Measurements from ENCODE around the gene NBAS.

Gene NBAS

DNA sequence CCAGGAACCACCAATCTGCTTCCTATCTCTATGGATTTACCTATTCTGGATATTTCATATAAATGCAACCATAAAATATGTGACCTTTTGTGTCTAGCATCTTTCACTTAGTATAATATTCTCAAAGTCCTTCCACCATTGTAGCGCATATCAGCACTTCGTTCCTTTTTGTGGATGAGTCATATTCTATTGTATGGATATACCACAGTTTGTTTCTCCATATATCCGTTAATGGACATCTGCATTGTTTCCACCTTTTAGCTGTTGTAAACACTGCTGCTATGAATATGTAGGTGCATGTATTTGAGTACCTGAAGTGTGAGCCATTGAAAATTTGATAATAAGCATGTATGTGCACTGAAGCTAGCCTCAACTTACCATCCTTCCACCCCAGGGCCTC, 80.1 kb downstream of the NBAS start:
- Histone ChIP-seq H3K9ac (ENCODE audit: low read length) (no peak overlapping the region), H3K36me3 (ENCODE audit: control insufficient read depth, low read depth, low read length) (no peaks in the 10 kb centered on the region), H3K4me3 (ENCODE audit: low read length) (no peak overlapping the region), H3K27me3 (ENCODE audit: control insufficient read depth, insufficient read depth, low read length) (no peaks in the 10 kb centered on the region), H3K9me3 (ENCODE audit: control insufficient read depth, low read depth, low read length) (no peaks in the 10 kb centered on the region), H3K4me1 (ENCODE audit: control insufficient read depth, low read depth, low read length) (no peaks in the 10 kb centered on the region), H3K27ac (ENCODE audit: low read length) (no peak overlapping the region)

DNA sequence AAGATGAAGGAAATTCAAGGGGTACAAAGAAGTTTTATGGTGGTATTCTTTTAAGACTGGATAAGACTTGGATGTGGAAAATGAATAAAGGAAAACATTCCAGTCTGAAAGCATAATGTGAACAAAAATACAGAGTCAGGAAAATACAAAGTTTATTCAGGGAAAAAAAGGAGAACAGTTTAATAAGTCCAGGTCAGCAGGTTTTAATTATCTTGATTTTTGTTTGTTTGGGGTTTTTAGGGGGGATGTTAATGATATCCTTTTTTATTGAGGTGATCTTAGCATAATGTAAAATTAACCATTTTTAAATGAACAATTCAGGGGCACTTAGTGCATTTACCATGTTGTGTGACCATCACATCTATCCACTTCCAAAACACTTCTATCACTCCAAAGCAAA, 80.6 kb downstream of the NBAS start:
- no peaks in the 10 kb centered on the region for H3K27me3 ChIP-seq (ENCODE audit: control insufficient read depth, insufficient read depth, low read length)
- H3K9ac ChIP-seq (ENCODE audit: low read length): no peak overlapping the region
- H3K4me3 ChIP-seq (ENCODE audit: low read length): no peak overlapping the region
- H3K4me1 ChIP-seq (ENCODE audit: control insufficient read depth, low read depth, low read length): no peaks in the 10 kb centered on the region
- H3K27ac ChIP-seq (ENCODE audit: low read length): no peak overlapping the region
- no peaks in the 10 kb centered on the region for H3K36me3 ChIP-seq (ENCODE audit: control insufficient read depth, low read depth, low read length)
- H3K9me3 ChIP-seq (ENCODE audit: control insufficient read depth, low read depth, low read length): no peaks in the 10 kb centered on the region

DNA sequence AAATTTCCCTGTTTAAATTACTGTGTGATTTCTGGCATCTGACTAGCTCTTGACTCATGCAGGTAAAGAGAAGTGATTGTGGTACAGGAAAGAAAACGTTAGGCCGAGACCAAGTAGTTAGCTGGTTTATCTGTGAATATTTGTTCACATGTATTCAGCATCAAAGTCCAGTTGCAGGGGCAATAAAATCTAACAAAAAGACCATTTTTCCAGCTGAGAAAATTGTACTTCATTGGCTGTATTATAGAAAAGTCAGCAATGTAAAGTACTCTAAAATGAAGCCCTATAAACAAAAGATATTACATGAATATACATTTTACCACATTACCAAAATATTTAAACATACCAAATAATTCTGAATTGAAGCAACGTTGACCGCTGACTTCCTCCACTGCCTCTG, 88.3 kb downstream of the NBAS start:
- Histone ChIP-seq H3K4me3 (ENCODE audit: low read length) (no peak overlapping the region), H3K4me1 (ENCODE audit: control insufficient read depth, low read depth, low read length) (no peaks in the 10 kb centered on the region), H3K36me3 (ENCODE audit: control insufficient read depth, low read depth, low read length) (peaks cover 10% of the 10 kb centered on the region), H3K27ac (ENCODE audit: low read length) (no peak overlapping the region), H3K9ac (ENCODE audit: low read length) (no peak overlapping the region), H3K9me3 (ENCODE audit: control insufficient read depth, low read depth, low read length) (no peaks in the 10 kb centered on the region), H3K27me3 (ENCODE audit: control insufficient read depth, insufficient read depth, low read length) (no peaks in the 10 kb centered on the region)

DNA sequence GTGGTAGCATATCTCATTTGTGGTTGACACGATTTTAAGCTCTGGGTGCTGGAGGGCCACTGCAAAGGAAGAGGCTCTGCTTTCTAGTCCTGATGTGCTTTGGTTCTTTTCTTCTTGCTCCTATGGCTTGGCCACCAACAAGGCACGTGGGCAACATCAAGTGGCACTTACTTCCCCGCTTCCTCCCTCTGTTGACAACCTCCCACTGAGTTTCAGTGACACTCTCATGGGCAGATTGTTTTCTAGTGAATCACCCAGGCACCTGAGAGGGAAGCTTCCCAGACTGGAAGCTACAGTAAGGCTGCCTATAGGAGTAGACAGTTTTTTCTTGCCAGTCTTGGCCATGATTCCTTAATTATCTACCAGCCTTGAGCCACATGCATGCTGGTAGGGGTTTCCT, 89.0 kb downstream of the NBAS start:
- no peak overlapping the region for H3K27ac ChIP-seq (ENCODE audit: low read length)
- no peaks in the 10 kb centered on the region for H3K27me3 ChIP-seq (ENCODE audit: control insufficient read depth, insufficient read depth, low read length)
- no peak overlapping the region for H3K9ac ChIP-seq (ENCODE audit: low read length)
- H3K4me1 ChIP-seq (ENCODE audit: control insufficient read depth, low read depth, low read length): no peaks in the 10 kb centered on the region
- no peaks in the 10 kb centered on the region for H3K9me3 ChIP-seq (ENCODE audit: control insufficient read depth, low read depth, low read length)
- peaks cover 12% of the 10 kb centered on the region for H3K36me3 ChIP-seq (ENCODE audit: control insufficient read depth, low read depth, low read length)
- no peak overlapping the region for H3K4me3 ChIP-seq (ENCODE audit: low read length)

DNA sequence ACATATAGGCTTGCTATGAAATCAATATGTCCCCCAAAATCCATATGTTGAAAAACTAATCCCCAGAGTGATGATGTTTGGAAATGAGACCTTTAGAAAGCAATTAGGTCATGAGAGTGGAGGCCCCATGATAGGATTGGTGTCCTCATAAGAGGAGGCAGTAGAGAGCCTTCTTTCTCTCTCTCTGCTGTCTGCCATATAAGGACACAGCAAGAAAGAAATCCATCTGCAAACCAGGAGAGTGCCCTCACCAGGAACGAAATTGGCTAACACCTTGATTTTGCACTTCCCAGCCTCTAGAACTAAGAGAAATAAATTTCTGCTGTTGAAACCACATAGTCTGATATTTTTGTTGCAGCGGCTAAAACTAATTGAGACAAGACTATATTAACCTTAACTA, 89.5 kb downstream of the NBAS start:
- Histone ChIP-seq H3K9me3 (ENCODE audit: control insufficient read depth, low read depth, low read length) (no peaks in the 10 kb centered on the region), H3K4me1 (ENCODE audit: control insufficient read depth, low read depth, low read length) (no peaks in the 10 kb centered on the region), H3K4me3 (ENCODE audit: low read length) (no peak overlapping the region), H3K27ac (ENCODE audit: low read length) (no peak overlapping the region), H3K27me3 (ENCODE audit: control insufficient read depth, insufficient read depth, low read length) (no peaks in the 10 kb centered on the region), H3K9ac (ENCODE audit: low read length) (no peak overlapping the region), H3K36me3 (ENCODE audit: control insufficient read depth, low read depth, low read length) (peaks cover 14% of the 10 kb centered on the region)

DNA sequence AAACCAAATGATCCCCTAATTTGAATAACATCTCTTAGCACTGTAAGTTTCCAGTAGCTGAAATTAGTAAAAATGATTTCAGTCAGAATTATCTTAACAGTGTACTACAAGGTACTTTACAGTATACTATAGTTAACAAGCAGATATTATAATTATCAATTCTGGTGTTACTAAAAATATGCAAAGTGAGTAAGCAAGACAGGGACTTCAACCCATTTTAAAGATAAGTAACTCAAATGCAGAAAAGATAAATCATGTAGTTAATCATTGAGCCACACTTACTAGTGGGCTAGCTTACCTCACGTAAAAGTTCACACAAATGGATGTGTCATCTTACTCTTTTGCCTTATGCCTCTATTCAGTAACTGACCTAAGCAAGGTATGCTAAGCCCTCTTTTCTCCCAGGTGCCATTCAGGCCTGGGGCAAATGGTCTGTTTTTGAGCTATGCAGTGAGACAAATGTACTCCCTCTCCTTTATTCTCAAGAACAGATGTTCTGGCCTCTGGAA, 101.0 kb downstream of the NBAS start:
- no peaks in the 10 kb centered on the region for H3K9me3 ChIP-seq (ENCODE audit: control insufficient read depth, low read depth, low read length)
- no peaks in the 10 kb centered on the region for H3K4me1 ChIP-seq (ENCODE audit: control insufficient read depth, low read depth, low read length)
- no peak overlapping the region for H3K4me3 ChIP-seq (ENCODE audit: low read length)
- no peaks in the 10 kb centered on the region for H3K27me3 ChIP-seq (ENCODE audit: control insufficient read depth, insufficient read depth, low read length)
- H3K27ac ChIP-seq (ENCODE audit: low read length): no peak overlapping the region
- H3K36me3 ChIP-seq (ENCODE audit: control insufficient read depth, low read depth, low read length): peaks cover 8% of the 10 kb centered on the region
- H3K9ac ChIP-seq (ENCODE audit: low read length): no peak overlapping the region

DNA sequence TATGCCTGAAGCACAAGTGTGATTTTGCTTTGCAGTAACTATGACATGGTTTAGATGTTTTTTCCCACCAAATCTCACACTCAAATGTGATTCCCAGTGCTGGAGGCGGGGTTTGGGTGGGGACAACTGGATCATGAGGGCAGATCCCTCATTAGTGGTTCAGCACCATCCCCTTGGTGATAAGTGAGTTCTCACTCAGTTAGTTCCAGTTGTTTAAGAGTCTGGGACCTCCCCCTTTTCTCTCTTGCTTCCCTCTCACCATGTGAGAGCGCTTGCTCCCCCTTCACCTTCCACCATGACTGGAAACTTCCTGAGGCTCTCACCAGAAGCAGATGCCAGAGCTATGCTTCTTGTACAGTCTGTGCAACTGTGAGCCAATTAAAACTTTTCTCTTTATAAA, 102.9 kb downstream of the NBAS start:
- Histone ChIP-seq H3K9me3 (ENCODE audit: control insufficient read depth, low read depth, low read length) (no peaks in the 10 kb centered on the region), H3K27ac (ENCODE audit: low read length) (no peak overlapping the region), H3K4me3 (ENCODE audit: low read length) (no peak overlapping the region), H3K9ac (ENCODE audit: low read length) (no peak overlapping the region), H3K27me3 (ENCODE audit: control insufficient read depth, insufficient read depth, low read length) (no peaks in the 10 kb centered on the region), H3K4me1 (ENCODE audit: control insufficient read depth, low read depth, low read length) (no peaks in the 10 kb centered on the region), H3K36me3 (ENCODE audit: control insufficient read depth, low read depth, low read length) (peaks cover 8% of the 10 kb centered on the region)

DNA sequence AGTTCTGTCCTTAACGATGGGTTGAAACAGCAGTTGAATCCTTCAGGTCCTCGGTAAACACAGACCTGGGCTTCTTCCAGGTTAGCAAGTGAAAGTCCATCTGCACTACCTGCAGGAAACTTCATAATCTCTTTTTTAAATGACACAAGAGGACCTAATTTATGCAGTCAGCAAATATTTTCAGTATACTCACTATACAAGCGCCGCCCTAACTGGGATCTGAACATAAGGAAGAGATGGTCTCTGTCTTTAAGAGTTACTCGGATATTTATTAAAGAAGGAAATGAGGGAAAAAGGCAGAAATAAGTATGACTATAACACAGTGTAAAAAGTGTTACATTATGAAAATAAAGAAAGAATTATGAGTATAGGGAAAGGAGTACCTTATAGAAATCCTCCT, 103.3 kb downstream of the NBAS start:
- no peaks in the 10 kb centered on the region for H3K4me1 ChIP-seq (ENCODE audit: control insufficient read depth, low read depth, low read length)
- H3K27me3 ChIP-seq (ENCODE audit: control insufficient read depth, insufficient read depth, low read length): no peaks in the 10 kb centered on the region
- H3K4me3 ChIP-seq (ENCODE audit: low read length): no peak overlapping the region
- H3K36me3 ChIP-seq (ENCODE audit: control insufficient read depth, low read depth, low read length): peaks cover 8% of the 10 kb centered on the region
- no peak overlapping the region for H3K27ac ChIP-seq (ENCODE audit: low read length)
- no peaks in the 10 kb centered on the region for H3K9me3 ChIP-seq (ENCODE audit: control insufficient read depth, low read depth, low read length)
- no peak overlapping the region for H3K9ac ChIP-seq (ENCODE audit: low read length)

DNA sequence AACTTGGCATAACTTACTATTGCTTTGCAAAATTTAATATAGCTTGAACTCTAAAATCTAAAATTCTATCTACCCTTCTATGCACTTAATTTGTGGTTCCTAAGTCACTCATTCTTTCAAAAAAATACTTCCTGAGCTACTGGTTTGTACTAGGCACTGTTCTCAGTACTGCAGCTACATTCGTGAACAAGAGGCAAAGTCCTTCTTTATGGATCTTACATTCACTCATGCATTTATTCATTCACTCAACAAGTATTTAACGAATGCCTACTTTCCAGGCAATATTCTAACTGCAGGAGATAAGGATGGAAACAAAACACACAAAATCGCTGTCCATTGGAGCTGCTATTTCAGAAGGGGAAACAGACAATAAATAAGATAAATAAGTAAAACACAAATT, 104.8 kb downstream of the NBAS start:
- Histone ChIP-seq H3K4me1 (ENCODE audit: control insufficient read depth, low read depth, low read length) (no peaks in the 10 kb centered on the region), H3K36me3 (ENCODE audit: control insufficient read depth, low read depth, low read length) (peaks cover 8% of the 10 kb centered on the region), H3K27ac (ENCODE audit: low read length) (no peak overlapping the region), H3K9me3 (ENCODE audit: control insufficient read depth, low read depth, low read length) (no peaks in the 10 kb centered on the region), H3K4me3 (ENCODE audit: low read length) (no peak overlapping the region), H3K27me3 (ENCODE audit: control insufficient read depth, insufficient read depth, low read length) (no peaks in the 10 kb centered on the region), H3K9ac (ENCODE audit: low read length) (no peak overlapping the region)

DNA sequence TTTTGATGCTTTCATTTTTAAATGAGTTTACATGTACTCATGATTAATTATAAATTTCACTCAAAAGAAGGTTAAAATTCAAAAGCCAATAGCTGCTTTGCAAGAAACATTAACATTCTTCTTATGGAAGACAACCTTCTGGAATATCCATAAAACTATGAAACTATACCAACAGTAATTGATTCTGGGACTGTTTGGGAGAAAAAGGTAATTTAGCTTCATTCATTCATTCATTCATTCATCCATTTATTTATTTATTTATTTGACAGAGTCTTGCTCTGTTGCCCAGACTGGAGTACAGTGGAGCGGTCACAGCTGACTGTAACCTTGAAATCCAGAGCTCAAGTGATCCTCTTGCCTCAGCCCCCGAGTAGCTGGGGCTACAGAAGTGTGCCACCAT, 110.3 kb downstream of the NBAS start:
- Histone ChIP-seq H3K9me3 (ENCODE audit: control insufficient read depth, low read depth, low read length) (no peaks in the 10 kb centered on the region), H3K27me3 (ENCODE audit: control insufficient read depth, insufficient read depth, low read length) (no peaks in the 10 kb centered on the region), H3K4me3 (ENCODE audit: low read length) (no peak overlapping the region), H3K4me1 (ENCODE audit: control insufficient read depth, low read depth, low read length) (peaks cover 14% of the 10 kb centered on the region), H3K27ac (ENCODE audit: low read length) (no peak overlapping the region), H3K9ac (ENCODE audit: low read length) (no peak overlapping the region), H3K36me3 (ENCODE audit: control insufficient read depth, low read depth, low read length) (no peaks in the 10 kb centered on the region)

DNA sequence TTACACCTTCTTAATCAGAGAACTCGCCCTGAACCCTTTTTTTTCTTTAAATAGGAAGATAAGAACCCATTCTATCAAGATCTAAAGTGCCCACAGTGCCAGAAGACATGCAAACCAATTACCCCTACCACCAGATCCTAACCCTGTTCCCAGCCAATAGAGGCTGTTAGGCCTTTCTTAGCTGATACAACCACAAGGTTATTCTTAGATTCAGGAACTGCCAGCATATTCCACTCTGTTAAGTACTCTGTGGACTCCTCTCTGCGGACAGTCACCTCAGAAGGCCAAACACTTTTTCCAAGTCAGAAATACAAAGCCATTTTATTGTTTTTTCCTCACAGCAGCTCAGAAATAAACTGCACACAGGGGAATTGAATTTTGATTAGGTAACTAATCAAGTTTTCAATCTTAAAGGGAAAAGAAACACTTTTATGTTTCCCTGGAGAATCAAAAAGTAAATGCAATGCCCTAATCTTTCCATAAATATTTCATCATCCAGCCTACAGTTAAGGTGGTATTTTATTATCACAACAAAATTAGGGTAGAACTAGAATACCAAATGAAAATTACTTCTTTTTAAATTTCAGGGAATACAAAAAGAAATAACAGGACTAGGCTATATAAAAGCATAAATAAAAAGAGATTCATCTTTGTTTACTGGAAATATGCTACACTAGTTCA, 111.4 kb downstream of the NBAS start:
- peaks cover 14% of the 10 kb centered on the region for H3K4me1 ChIP-seq (ENCODE audit: control insufficient read depth, low read depth, low read length)
- no peak overlapping the region for H3K4me3 ChIP-seq (ENCODE audit: low read length)
- no peaks in the 10 kb centered on the region for H3K36me3 ChIP-seq (ENCODE audit: control insufficient read depth, low read depth, low read length)
- no peaks in the 10 kb centered on the region for H3K27me3 ChIP-seq (ENCODE audit: control insufficient read depth, insufficient read depth, low read length)
- no peak overlapping the region for H3K9ac ChIP-seq (ENCODE audit: low read length)
- H3K9me3 ChIP-seq (ENCODE audit: control insufficient read depth, low read depth, low read length): no peaks in the 10 kb centered on the region
- peak overlapping the region; percentile 35 for H3K27ac ChIP-seq (ENCODE audit: low read length)

DNA sequence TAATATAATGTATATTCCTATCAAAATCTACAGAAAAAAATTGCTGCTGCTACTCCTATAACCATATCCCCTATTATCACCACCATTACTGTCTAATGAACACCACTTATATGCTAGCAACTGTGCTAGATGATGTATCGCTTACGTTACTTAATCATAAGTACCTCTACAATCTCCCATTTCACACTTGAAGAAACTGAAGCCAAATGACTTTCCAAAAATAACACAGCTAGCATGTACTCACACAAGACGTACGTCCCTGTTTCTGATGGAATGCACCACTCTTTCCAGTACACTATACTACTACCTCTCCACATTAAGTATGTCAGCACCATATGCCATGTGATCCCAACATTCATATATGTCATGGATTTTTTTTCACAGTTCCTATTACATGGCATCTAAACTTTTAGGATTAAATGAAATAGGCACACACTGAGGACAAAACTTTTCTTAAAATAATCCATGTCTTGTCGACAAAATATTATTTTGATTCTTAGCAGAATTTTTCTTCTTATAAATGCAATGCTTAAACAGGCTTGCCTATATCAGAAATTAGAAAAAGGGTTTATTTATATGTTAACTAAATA, 112.8 kb downstream of the NBAS start:
- no peaks in the 10 kb centered on the region for H3K36me3 ChIP-seq (ENCODE audit: control insufficient read depth, low read depth, low read length)
- H3K27ac ChIP-seq (ENCODE audit: low read length): no peak overlapping the region
- peaks cover 14% of the 10 kb centered on the region for H3K4me1 ChIP-seq (ENCODE audit: control insufficient read depth, low read depth, low read length)
- no peak overlapping the region for H3K4me3 ChIP-seq (ENCODE audit: low read length)
- no peaks in the 10 kb centered on the region for H3K9me3 ChIP-seq (ENCODE audit: control insufficient read depth, low read depth, low read length)
- H3K9ac ChIP-seq (ENCODE audit: low read length): no peak overlapping the region
- H3K27me3 ChIP-seq (ENCODE audit: control insufficient read depth, insufficient read depth, low read length): no peaks in the 10 kb centered on the region

Data from iPS-18a (cell line).